Activated CD4-positive, alpha-beta memory T cell treated with anti-CD3 and anti-CD28 coated beads for 36 hours (primary cell): ENCODE measurements around the gene PISD. TPM values are rescaled to one million over a fixed set of nuclear protein-coding genes. Genes with fewer than 3 reads are reported as not detected.

Source experiments
- CTCF ChIA-PET: fragments of 350-600 bp; sonication (Branson Sonifier 250); formaldehyde crosslinking; loops from one replicate; lab custom pipeline; 2021; ENCODE audit warnings: antibody characterized with exemption, inconsistent platforms; lab: Charles Lee
- POLR2A ChIA-PET: fragments of 350-600 bp; sonication (Branson Sonifier 250); formaldehyde crosslinking; loops from one replicate; lab custom pipeline; 2021; ENCODE audit warnings: antibody characterized with exemption; lab: Charles Lee
- DNase-seq: peaks from one replicate; pipeline ENCODE4 v3.0.0-alpha.2; 2020
- H3K27ac Mint-ChIP-seq: one replicate; pipeline ENCODE4 v1.8.0; 2021; ENCODE audit warnings: mixed read lengths
- H3K27me3 Mint-ChIP-seq: one replicate; pipeline ENCODE4 v1.8.0; 2021; ENCODE audit warnings: mixed read lengths
- H3K36me3 Mint-ChIP-seq: one replicate; pipeline ENCODE4 v1.8.0; 2021; ENCODE audit warnings: mixed read lengths
- H3K4me1 Mint-ChIP-seq: one replicate; pipeline ENCODE4 v1.8.0; 2021; ENCODE audit warnings: low read depth, mixed read lengths
- H3K4me3 Mint-ChIP-seq: one replicate; pipeline ENCODE4 v1.8.0; 2021; ENCODE audit warnings: mild to moderate bottlenecking, mixed read lengths
- H3K9me3 Mint-ChIP-seq: one replicate; pipeline ENCODE4 v1.8.0; 2021; ENCODE audit warnings: mixed read lengths
- intact Hi-C: fragments of 100-400 bp; cut with micrococcal nuclease; formaldehyde crosslinking; loops from one replicate; pipeline ENCODE4 v1.15.1; 2023
- total RNA-seq, 2 experiments: library from RNA; stranded (reverse); gene quantifications; one replicate each; pipeline ENCODE4 v1.2.3, GENCODE V29; 2021

PISD gene
- total RNA-seq, 2 experiments from 2014 or later: 39.4 to 40.2 TPM

DNA sequence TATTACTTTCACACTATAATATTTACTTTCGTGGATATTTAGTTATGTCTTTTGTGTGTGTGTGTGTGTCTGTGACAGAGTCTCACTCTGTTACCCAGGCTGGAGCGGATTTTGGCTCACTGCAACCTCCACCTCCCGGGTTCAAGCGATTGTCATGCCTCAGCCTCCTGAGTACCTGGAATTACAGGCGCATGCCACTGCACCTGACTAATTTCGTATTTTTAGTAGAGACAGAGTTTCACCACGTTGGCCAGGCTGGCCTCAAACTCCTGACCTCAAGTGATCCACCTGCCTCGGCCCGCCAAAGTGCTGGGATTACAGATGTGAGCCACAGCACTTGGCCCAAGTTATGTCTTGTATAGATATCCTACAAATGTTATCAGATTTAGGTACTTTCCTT lies 9.9 kb downstream of the PISD start:
- H3K36me3 Mint-ChIP-seq: peaks cover 19% of the 10 kb centered on the region
- intact Hi-C loops: no loop called here
- H3K27me3 Mint-ChIP-seq: no peaks in the 10 kb centered on the region
- CTCF ChIA-PET: no interaction called here
- no peak overlapping the region for H3K4me3 Mint-ChIP-seq
- H3K27ac Mint-ChIP-seq: no peak overlapping the region
- H3K4me1 Mint-ChIP-seq: peaks cover 46% of the 10 kb centered on the region
- POLR2A ChIA-PET: no interaction called here
- no peaks in the 10 kb centered on the region for H3K9me3 Mint-ChIP-seq
- no peak for DNase-seq

DNA sequence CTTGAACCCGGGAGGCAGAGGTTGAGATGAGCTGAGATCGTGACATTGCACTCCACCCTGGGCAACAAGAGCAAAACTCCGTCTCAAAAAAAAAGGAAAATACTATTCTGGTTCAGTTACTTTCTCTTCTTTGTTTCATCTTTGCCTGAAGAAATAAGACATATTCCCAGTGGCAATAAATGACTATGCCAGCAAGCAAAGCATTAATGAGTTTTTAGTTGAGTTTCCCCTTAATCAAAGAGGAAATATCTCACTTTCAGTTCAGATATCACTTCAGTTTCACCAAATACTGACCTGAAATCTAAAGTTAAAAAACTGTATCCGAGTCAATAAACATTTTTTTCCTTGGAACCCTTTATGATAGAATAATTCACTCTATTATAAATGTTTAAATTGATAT lies 10.4 kb downstream of the PISD start:
- peaks cover 50% of the 10 kb centered on the region for H3K4me1 Mint-ChIP-seq

DNA sequence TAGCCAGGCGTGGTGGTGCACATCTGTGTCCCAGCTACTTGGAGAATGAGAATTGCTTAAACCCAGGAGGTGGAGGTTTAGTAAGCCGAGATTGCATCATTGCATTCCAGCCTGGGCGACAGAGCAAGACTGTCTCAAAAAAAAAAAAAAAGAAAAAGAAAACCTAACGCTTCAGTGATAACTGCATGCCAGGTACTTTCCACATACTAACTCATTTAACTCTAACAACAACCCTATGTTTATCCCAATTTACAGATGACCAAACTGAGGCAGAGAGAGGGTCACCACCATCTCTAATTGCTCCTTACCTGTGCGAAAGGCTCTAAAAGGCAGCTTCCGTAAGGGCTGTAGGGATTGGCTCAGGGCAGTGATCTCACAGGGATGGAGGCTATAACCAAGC lies 11.6 kb downstream of the PISD start:
- ChIA-PET POLR2A (no interaction called here), CTCF (no interaction called here)
- peaks cover 59% of the 10 kb centered on the region for H3K4me1 Mint-ChIP-seq
- H3K27ac Mint-ChIP-seq: no peak overlapping the region
- peaks cover 24% of the 10 kb centered on the region for H3K36me3 Mint-ChIP-seq
- intact Hi-C loops: no loop called here
- no peak for DNase-seq
- no peaks in the 10 kb centered on the region for H3K9me3 Mint-ChIP-seq
- no peak overlapping the region for H3K4me3 Mint-ChIP-seq
- no peaks in the 10 kb centered on the region for H3K27me3 Mint-ChIP-seq

More for the DNA sequence above, 10.4 kb downstream of the PISD start:
- ChIA-PET CTCF (no interaction called here), POLR2A (no interaction called here)
- Mint-ChIP-seq H3K4me3 (no peak overlapping the region), H3K9me3 (no peaks in the 10 kb centered on the region), H3K27me3 (no peaks in the 10 kb centered on the region), H3K27ac (peak overlapping the region; percentile 42), H3K36me3 (peaks cover 24% of the 10 kb centered on the region)
- no peak for DNase-seq
- intact Hi-C loops: no loop called here

DNA sequence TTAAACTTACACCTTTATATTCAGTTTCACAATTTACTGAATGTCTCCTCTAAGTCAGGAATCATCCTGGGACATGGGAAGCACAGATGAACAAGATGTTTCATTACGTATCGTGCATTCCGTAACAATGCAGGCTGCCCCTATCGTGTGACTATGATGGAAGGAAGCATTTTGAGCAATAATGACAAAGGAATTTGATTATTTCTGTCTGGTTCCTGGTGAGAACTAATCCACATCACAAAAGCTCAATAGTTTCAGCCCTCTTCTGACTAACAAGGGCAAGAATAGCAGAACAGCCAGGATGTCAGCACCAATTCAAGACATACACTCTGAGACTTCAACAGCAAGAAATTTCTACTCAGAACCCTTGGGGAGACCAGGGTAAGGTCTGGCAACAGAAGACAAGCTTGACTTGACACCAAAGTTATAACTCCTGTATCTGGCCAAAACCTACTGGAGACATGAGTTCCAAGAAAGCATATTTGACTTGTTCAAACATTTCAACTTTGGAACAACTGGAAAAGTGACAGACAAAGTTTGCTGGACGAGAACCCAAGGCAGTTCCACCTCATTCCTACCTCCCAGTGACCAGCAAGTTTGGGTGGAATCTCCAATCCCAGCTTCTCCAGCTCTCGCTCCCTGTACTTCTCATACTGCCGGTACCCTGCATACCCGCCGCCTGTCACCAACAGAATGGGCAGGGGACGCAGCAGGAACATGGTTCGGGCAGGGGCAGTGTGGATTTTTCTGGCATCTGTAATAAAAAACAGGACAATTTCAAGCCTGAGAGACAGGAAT lies 14.3 kb downstream of the PISD start:
- intact Hi-C loops: loop anchor here (2.0 kb wide), 1 partner anchor 13 kb away; no protein-coding TSS in a partner anchor
- no peaks in the 10 kb centered on the region for H3K27me3 Mint-ChIP-seq
- no peaks in the 10 kb centered on the region for H3K9me3 Mint-ChIP-seq
- CTCF ChIA-PET: interaction anchor here (0.8 to 1.9 kb wide), 3 partner anchors 14 to 196 kb away, joined by 3 to 4 read pairs (median 3); partner anchors contain the start of gene PISD
- POLR2A ChIA-PET: interaction anchor here (1.7 kb wide), 1 partner anchor 13 kb away, joined by 11 read pairs; the partner anchor contains the start of gene PISD
- peaks cover 32% of the 10 kb centered on the region for H3K36me3 Mint-ChIP-seq
- H3K4me3 Mint-ChIP-seq: no peak overlapping the region
- H3K27ac Mint-ChIP-seq: peak overlapping the region; percentile 88
- H3K4me1 Mint-ChIP-seq: peaks cover 54% of the 10 kb centered on the region
- DNase-seq: no peak

DNA sequence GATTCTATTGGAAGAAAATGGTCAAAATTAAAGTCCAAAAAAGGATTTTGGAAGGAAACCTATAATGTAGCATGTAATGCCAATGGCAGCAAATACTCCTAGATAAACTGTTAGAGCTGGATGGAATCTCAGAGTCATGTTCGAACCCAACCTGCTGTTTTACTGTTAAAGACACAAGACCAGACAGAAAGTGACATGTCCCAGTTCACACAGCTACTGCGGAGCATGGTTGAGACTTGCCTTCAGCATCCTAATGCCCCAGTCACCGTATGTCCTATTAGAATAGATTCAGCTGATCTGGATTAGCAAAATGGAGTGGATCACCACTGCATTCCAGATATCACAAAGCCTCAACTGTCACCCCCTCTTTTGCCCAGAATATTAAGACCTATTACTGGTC lies 14.9 kb downstream of the PISD start:
- Mint-ChIP-seq H3K27me3 (no peaks in the 10 kb centered on the region), H3K36me3 (peaks cover 34% of the 10 kb centered on the region), H3K27ac (peak overlapping the region; percentile 88), H3K4me1 (peaks cover 51% of the 10 kb centered on the region), H3K9me3 (no peaks in the 10 kb centered on the region), H3K4me3 (no peak overlapping the region)
- intact Hi-C loops: loop anchor here (2.0 kb wide), 1 partner anchor 14 kb away; no protein-coding TSS in a partner anchor
- no peak for DNase-seq
- POLR2A ChIA-PET: interaction anchor here (0.5 to 1.7 kb wide), 2 partner anchors 8 to 14 kb away, joined by 3 to 11 read pairs; partner anchors contain the start of gene PISD
- CTCF ChIA-PET: interaction anchor here (0.8 to 1.9 kb wide), 3 partner anchors 17 to 195 kb away, joined by 3 to 4 read pairs (median 3); no protein-coding TSS in a partner anchor

DNA sequence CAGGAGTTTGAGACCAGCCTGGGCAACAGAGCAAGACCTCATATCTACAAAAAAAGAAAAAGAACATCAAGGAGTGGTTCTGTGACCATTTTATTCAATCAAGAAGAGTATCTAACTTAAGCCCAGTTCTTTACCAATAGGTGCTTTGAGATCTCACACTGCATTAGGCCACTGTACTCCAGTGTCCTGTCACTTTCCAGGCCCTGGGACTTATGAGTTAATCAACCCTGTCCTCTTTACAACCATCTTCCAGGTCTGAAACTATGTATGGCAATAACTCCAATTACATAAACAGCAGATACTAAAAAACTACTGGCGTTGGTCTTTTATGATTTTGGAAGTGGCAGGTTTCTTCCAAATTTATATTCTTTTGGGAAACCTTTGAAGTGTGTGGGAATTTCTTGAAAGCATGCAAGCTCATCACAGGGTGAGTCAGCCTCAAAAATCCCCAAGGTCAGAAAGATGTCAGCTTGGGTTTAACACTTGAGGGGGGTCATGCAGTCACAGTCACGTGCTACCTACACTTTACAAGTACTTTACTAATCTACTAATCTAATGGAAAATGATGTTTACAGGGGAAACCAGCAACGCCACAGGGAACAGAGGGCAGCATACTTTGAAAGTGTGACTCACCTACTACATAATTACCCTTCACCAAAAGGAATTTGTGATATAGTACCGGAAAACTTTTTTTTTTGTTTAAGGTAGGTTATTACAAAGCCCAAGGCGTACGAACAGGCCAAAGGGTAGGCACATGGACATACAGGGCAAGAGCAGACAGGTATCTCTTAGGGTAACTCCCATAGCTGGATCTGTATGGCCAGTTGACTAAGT lies 15.6 kb downstream of the PISD start:
- CTCF ChIA-PET: interaction anchor here (0.8 to 1.9 kb wide), 3 partner anchors 16 to 195 kb away, joined by 3 to 4 read pairs (median 3); no protein-coding TSS in a partner anchor
- no peak overlapping the region for H3K4me3 Mint-ChIP-seq
- H3K36me3 Mint-ChIP-seq: peaks cover 36% of the 10 kb centered on the region

DNA sequence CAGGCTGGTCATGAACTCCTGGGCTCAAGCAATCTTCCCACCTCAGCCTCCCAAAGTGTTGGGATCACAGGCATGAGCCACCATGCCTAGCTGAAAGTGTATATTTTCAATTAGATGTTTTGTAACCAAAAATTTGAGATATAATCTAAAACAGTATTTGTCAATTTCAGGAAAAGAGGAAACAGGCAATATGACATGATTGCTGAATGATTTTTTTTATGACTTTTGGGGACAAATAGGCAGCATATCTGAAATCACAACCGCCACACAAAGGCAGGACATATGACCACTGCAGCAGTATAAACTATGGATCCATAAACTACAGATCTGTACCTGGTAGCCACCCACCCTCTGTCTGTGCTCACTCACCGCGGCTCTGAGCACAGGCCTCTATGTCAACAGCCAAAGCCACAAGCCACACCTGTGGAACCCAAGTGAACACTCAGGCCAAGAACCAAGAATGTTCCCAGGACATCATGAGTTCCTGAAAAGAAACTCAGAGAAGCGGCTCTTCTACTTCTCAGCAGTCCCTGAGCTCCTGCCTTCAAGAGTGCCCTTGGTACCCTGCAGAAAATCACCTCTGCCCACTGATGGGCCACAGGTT lies 22.5 kb downstream of the PISD start:
- H3K4me1 Mint-ChIP-seq: peaks cover 41% of the 10 kb centered on the region
- intact Hi-C loops: no loop called here
- CTCF ChIA-PET: interaction anchor here (0.5 to 1.3 kb wide), 2 partner anchors 9 to 79 kb away, joined by 4 to 7 read pairs; no protein-coding TSS in a partner anchor
- H3K9me3 Mint-ChIP-seq: no peaks in the 10 kb centered on the region
- POLR2A ChIA-PET: no interaction called here
- H3K4me3 Mint-ChIP-seq: no peak overlapping the region
- H3K27ac Mint-ChIP-seq: peak overlapping the region; percentile 63
- H3K36me3 Mint-ChIP-seq: peaks cover 8% of the 10 kb centered on the region
- no peak for DNase-seq
- H3K27me3 Mint-ChIP-seq: no peaks in the 10 kb centered on the region

More for the DNA sequence above, 15.6 kb downstream of the PISD start:
- DNase-seq: peak; percentile 65
- peaks cover 44% of the 10 kb centered on the region for H3K4me1 Mint-ChIP-seq
- intact Hi-C loops: loop anchor here (2.0 kb wide), 1 partner anchor 14 kb away; no protein-coding TSS in a partner anchor
- POLR2A ChIA-PET: interaction anchor here (0.5 to 1.7 kb wide), 2 partner anchors 9 to 15 kb away, joined by 3 to 11 read pairs; partner anchors contain the start of gene PISD
- H3K27ac Mint-ChIP-seq: peak overlapping the region; percentile 88
- H3K27me3 Mint-ChIP-seq: no peaks in the 10 kb centered on the region
- no peaks in the 10 kb centered on the region for H3K9me3 Mint-ChIP-seq

DNA sequence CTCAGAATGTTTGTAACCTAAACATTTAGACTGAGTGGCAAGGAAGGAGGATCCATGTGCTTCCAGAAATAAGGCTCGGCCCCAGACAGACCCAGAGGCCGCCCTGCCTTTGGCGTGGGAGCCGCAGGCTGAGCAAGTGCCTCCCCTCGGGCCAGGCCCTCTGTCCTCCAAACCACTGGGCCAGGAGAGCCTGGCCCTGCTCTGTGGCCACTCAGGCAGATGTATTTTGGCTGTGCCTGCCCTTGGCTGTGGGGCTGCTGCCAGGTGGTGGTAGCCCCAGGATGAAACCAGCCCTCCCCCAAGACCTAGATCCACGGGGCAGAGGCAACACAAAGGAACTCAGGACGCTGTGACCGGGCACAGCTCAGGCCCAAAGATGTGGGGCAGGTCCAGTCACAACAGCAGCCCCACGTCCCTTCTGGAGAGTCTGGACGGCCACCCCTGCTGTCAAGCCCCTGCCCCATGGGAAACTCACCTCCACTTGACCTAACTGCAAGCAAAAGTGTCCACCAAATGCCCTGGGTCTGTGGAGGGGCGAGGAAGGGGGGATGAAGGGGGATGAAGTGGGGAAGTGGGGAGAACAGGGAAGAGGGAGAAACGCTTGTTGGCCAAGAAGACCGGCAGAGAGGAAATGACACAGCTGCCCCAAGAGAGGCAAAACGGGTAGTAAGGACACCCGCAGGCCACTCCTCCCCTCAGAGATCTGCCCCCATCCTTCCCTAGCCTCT lies 24.0 kb downstream of the PISD start:
- H3K27me3 Mint-ChIP-seq: no peaks in the 10 kb centered on the region
- peak overlapping the region; percentile 56 for H3K27ac Mint-ChIP-seq
- DNase-seq: no peak
- CTCF ChIA-PET: interaction anchor here (1.3 to 2.0 kb wide), 2 partner anchors 8 to 82 kb away, joined by 7 to 8 read pairs; no protein-coding TSS in a partner anchor
- H3K4me1 Mint-ChIP-seq: peaks cover 43% of the 10 kb centered on the region
- peaks cover 3% of the 10 kb centered on the region for H3K36me3 Mint-ChIP-seq
- no peak overlapping the region for H3K4me3 Mint-ChIP-seq
- intact Hi-C loops: no loop called here
- no peaks in the 10 kb centered on the region for H3K9me3 Mint-ChIP-seq
- POLR2A ChIA-PET: interaction anchor here (0.6 kb wide), 1 partner anchor 23 kb away, joined by 3 read pairs; no protein-coding TSS in a partner anchor

DNA sequence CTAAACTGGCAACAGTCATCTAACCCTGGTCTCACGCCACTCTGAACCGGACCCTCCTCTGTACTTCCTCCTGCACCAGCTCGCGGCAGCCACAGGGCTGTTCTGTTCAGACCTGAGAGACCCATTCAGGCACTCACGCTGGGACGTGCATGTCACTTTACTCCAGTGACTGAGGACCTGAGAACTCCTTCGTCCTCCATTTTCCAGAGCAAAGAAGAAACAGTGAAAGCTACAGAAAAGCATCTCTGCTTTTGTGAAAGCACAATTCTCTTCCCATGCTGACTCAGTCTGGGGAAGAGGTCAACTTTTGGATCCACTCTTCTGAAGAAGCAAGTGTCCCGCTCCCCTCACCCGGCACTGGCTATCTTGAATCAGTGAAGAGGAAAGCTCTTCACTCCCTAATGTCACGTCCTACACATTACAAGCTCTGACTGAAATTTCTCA lies 24.5 kb downstream of the PISD start:
- Mint-ChIP-seq H3K27me3 (no peaks in the 10 kb centered on the region), H3K4me1 (peaks cover 42% of the 10 kb centered on the region), H3K9me3 (no peaks in the 10 kb centered on the region), H3K27ac (peak overlapping the region; percentile 53), H3K4me3 (no peak overlapping the region), H3K36me3 (peaks cover 3% of the 10 kb centered on the region)
- DNase-seq: no peak
- CTCF ChIA-PET: interaction anchor here (2.0 kb wide), 1 partner anchor 81 kb away, joined by 8 read pairs; no protein-coding TSS in a partner anchor
- POLR2A ChIA-PET: interaction anchor here (0.6 kb wide), 1 partner anchor 24 kb away, joined by 3 read pairs; no protein-coding TSS in a partner anchor
- intact Hi-C loops: no loop called here

DNA sequence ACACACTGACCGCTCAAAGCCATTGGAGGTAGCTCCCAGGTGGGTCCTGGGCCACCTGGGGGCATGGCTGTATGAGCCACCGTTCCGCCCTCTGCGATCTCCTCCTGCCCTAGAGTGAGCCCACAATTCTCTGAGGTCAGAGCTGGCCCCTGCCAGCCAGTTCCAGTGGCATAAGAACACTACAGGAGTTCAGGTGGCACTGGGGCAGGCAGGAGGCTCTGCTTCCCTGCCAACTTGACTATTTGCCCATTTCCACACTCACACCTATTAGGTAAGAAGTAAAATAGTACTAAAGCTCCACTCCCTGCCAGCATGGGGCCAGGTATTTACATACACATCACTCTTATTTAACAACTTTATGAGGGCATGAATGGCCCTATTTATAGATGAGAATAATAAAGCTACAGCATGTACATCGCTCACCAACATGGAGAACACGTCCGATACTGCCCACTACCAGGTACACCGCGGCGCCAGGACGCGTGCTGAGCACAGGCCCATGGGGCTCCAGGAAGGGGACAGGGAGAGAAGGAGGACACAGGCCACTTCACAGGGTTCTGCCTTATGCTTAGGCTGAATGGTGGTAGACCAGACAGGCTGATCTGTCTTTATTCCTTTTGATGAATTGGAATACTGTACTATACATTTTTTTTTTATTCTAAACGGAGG lies 26.2 kb downstream of the PISD start:
- peaks cover 49% of the 10 kb centered on the region for H3K4me1 Mint-ChIP-seq
- no peaks in the 10 kb centered on the region for H3K27me3 Mint-ChIP-seq
- ChIA-PET CTCF (interaction anchor here (1.0 to 2.2 kb wide), 4 partner anchors 69 to 291 kb away, joined by 3 to 8 read pairs (median 4); no protein-coding TSS in a partner anchor), POLR2A (no interaction called here)
- no peaks in the 10 kb centered on the region for H3K36me3 Mint-ChIP-seq
- no peak for DNase-seq
- H3K9me3 Mint-ChIP-seq: no peaks in the 10 kb centered on the region
- no peak overlapping the region for H3K4me3 Mint-ChIP-seq
- intact Hi-C loops: no loop called here
- no peak overlapping the region for H3K27ac Mint-ChIP-seq
